ENCODE results near the gene HSPBP1.
A peak's percentile ranks its signal among the peaks of the same experiment; 100 is the strongest.

HSPBP1 gene

DNA sequence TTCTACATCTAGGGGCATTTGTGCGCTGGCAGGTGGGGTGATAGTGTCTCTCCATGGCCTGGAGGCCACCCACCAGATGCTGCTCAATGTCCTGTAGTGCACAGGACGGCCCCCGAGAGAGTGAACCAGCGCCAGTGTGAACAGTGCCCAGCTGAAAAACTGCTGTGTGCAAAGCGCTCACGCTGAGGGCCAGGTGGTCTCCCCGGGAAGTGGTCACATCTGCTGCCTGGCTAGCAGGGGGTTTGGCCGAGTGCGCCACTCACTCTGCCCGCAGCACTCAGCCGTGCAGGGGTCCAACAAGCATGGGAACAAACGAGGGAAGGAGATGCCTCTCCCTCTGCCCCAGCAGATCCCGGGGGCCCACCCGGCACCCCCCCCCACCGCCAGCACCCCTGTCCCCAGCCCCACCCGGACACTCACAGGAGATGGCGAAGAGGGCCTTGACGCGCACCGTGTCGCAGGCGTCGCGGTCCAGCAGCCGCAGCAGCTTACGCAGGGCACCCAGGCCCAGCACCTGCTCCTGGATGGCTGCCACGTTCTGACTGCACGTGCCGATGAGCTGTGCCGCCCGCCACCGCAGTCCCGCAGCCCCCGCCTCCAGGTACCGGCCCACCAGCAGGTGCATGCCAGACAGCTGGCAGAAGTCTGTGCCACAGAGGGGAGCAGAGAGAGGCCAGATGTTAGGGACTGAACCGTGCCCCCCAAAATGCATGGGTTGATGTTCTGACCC, 5.8 kb downstream of the HSPBP1 start:
- DNase-seq = no peak

DNA sequence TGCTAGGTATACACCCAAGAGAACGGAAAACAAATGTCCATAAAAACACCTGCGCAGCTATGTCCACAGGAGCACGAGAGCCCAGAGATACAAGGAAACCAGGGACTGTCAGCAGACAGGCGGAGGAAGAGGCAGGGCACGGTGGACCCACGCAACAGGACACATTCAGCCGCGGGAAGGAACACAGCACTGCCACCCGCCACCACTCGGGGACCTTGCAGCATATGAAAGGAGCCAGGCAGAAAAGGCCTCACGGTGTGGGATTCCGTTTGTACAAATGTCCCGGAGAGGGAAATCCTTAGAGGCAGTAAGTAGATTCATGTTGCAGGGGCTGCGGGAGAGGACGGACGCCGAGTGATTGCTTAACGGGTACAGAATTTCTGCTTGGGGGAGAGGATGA, 7.8 kb downstream of the HSPBP1 start:
- DNase-seq = no peak

- no peak for DNase-seq
Observed at GRCh38 chr19:55270172-55270942, 9.6 kb downstream of the HSPBP1 start.

GRCh38 chr19:55269299-55269698, 10.6 kb downstream of the HSPBP1 start:
- DNase-seq = no peak

- DNase-seq = no peak
Observed at GRCh38 chr19:55266840-55267239, 13.1 kb downstream of the HSPBP1 start.

DNA sequence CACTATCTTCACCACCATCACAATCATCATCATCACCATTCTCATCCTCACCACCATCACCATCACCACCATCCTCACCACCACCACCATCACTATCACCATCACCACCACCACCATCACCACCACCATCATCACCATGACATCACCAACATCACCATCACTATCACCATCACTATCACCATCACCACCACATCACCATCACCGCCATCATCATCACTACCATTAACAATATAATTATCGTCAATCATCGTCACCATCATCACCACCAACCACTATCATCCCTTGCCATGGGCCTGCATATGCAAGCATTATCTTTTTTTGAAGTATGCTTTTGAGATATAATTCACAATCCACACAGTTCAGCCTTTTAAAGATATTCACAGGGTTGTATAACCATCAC, 13.5 kb downstream of the HSPBP1 start:
- no peak for DNase-seq

DNA sequence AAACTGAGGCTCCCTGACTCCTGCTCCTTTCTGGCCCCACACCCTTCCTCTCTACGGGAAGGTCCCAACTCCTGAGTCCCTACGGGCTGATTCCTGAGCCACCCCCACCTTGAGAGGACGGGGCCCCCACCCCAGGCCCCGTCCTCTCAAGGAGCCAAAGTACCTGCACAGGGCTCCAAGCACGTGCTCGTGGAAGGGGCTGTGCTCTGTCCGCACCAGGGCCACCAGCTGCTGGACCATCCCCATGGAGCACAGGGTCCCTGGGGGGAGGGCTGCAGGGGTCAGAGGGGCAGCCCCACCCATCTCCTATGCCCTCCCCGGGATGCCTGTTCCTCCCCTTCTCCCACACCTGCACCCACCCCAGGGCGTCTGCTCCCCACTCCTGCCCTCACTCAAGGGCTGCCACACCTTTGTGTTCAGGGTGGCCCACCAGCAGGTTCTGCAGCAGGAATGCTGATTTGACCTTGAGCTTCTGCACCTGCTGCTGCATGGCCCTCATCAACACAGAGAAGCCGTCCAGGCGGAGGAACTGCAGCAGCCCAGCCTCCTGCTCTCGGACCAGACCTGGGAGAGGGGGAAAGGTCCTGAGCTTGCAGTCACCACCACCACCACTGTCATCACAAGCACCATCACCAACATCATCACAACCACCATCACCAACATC, 14.1 kb downstream of the HSPBP1 start:
- no peak for DNase-seq

DNA sequence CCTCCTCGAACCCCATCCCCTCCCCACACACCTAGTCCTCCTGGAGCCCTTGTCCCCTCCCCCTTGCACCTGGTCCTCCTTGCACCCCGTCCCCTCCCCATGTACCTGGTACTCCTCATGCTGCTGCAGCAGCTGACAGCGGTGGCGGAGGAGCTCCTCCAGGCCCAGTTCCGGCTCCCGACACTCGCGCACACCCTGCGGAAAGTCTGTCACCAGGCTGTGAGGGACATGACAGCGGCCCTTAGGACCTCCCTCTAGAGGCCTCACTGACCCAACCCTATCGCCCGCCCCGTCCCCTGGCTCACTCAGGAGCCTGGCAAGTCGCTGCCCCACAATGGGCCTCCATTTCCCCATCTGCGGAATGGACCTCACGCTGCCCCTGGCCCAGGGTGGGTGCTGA, 14.7 kb downstream of the HSPBP1 start:
- DNase-seq = no peak

GRCh38 chr19:55264531-55264930, 15.4 kb downstream of the HSPBP1 start:
- no peak for DNase-seq

DNA sequence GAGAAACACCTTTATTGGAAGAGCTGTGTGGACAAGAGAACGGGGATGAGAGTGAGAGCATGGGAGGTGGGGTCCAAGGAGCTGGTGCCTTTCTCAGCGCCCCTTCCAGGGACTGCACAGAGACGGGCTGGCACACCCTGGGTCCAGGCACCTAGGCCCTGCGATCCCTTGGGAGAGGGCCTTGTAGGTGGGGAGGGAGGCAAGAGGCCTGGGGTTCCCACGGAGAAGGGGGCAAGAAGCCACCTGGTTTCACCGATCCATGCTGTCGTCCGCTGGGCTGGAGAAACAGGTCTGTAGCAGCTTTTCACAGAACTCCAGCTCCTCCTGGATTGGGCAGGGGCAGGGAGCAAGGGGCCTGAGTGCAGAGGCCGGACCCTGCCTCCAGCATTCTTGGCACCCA, 17.6 kb downstream of the HSPBP1 start:
- DNase-seq = no peak

DNA sequence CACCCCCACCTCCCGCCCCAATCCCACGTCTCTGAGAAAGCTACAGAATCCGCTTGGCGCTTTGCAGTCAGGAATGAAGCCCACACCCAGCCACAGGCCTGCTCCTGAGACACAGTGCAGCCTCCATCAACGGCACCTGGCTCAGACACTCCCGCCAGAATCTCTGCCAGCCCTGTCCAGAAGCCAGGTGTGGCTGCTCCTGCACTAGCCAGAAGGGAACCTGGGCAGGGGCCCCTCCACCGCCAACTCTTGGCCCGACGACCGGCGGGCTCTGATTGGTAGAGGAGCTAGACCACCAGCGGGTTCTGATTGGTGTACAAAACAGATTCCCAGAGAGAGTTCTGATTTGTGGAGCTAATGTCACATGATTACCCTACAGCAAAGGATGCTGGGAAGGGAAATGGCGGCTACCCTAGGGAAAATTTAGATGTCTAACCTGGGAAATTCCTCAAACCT, 18.2 kb downstream of the HSPBP1 start:
- DNase-seq = no peak

- no peak for DNase-seq
Observed at GRCh38 chr19:55259540-55260210, 20.2 kb downstream of the HSPBP1 start.

DNA sequence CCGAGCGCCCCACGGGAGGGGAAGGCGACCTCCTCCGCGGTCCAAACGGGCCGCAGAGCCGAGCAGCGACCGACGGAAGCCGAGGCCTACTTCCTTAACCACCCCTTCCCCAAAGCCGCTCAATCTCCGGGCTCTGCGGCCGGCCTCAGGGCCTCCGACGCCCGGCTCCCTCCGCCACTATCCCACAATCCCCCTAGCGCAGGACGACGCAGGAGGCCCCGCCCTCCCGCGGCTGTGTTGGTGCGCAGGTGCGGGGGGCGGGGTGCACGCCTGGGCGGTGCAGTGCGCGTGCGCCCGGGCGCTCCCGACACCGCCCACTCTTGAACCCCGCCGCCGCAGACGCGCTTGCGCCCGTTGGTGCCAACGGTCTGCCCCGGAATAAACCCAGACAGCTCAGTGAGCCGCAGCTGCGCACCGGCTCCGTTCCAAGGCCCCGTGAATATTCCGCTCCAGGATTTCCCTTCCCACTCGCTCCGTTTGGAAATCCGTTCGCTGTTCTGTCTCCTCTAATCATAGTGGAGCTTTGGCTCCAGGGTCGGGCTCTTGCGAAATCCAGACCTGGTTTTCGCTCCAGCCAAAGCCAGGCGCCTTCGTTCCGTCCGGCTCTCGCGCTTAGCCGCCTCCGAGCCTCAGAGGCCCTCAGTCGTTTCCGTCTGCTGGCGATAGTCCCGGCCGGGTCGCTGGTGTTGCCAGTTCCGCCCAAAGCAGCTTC, 20.9 kb downstream of the HSPBP1 start, which contains the start of gene PPP6R1:
Gene PPP6R1 (minus strand): TSS at position 190 of the 712 bp plus-strand sequence. CDS start 11,914 bp downstream, outside the sequence.
- peak; percentile 91 for DNase-seq

GRCh38 chr19:55258476-55258827, 21.5 kb downstream of the HSPBP1 start:
- no peak for DNase-seq

DNA sequence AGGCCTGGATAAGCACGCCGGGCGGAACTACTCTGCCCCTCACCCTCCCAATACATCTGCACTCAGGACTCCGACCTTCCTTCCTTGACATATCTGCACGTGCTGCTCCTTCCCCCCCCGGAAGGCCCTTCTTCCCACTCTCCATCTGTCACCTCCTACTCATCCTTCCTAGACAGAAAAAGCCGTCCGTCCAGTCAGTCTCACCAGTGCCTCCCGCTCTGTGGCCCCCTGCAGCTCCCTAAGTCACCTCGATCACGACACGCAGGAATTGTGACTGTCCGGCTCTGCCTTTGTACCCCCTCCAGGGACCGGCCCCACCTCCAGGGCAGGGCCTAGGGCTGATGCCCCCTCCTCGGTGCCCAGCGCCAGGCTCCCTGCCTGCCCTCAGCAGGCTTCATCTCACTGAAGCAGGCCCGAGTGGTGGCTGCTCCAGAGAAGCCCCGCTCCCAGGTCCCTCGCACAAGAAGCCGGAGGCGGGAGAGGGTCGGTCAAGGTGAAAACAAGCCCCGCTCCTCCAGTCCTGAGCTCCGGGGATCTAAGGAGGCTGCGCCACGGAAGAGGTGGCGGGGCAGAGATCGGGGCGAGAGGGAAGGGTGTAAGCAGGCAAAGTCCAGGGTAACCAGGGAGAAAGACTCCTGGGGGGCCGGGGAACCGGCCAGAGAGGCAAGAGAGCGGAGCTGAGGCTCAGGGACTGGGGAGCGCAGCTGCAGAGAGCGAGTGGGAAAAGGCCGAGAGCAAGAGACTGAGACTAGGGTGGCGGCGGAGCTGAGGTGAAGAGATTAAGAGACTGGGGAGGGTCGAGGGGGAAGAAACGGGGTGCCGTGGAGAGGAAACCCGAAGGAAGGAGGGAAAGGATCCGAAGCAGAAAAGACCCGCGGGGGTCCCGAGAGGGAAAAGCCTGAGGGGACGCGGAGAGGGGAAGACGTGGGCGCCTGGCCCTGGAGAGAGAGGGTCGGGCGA, 22.2 kb downstream of the HSPBP1 start:
- DNase-seq = no peak

DNA sequence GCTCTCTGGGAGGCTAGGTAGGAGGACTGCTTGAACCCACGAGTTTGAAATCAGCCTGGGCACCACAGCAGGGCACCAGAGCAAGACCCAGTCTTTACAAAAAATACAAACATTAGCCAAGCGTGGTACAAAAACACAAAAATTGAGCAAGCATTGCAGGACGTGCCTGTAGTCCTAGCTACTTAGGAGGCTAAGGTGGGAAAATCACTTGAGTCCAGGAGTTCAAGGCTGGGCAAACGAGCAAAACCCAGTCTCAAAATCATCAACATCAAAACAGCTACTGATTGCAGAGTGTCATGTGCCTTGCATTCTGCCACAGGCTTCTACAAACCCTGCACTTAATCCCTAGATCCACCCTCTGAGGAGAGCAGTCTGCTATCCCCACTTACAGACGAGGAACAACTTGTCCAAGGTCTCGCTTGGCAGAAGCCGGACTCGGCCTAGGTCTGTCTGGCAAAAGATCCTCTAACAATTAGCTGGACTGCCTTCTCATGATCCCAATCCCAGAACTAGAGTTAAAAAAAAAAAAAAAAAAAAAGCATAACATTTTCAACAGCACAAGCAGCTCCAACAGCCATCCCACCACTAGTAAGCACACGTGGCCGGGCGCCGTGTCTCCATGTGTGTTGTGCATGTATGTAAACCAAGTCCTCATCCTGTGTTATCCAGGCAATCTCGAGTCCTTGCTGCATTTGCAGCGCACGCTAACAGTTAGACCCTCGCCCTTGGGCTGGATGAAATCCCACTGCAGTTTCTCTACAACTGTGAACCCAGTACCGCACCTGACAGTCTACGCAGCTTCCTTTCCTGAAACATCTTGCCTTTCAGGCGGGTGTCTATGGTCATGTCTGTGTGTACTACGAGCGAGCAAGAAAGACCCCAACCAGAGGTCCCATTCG, 23.1 kb downstream of the HSPBP1 start:
- DNase-seq = no peak

- DNase-seq = no peak
Observed at GRCh38 chr19:55255618-55256423, 24.1 kb downstream of the HSPBP1 start.

DNA sequence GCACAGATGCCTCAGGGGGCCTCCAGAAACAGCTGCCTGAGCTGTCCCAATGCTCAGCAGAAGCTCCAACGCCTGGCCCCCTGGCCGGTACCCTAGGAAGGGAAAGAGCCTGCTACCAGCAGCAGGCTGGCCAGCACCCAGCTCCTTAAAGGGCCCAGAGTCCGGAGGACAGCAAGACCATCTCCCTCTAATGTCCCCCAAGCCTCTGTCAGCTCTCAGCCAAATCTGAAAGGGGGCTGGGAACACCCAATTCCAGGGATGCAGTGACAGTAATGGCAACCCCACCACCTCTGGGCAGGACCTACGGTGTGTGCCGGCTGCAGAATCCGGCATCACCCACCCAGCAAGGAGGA, 25.3 kb downstream of the HSPBP1 start:
- DNase-seq = no peak

DNA sequence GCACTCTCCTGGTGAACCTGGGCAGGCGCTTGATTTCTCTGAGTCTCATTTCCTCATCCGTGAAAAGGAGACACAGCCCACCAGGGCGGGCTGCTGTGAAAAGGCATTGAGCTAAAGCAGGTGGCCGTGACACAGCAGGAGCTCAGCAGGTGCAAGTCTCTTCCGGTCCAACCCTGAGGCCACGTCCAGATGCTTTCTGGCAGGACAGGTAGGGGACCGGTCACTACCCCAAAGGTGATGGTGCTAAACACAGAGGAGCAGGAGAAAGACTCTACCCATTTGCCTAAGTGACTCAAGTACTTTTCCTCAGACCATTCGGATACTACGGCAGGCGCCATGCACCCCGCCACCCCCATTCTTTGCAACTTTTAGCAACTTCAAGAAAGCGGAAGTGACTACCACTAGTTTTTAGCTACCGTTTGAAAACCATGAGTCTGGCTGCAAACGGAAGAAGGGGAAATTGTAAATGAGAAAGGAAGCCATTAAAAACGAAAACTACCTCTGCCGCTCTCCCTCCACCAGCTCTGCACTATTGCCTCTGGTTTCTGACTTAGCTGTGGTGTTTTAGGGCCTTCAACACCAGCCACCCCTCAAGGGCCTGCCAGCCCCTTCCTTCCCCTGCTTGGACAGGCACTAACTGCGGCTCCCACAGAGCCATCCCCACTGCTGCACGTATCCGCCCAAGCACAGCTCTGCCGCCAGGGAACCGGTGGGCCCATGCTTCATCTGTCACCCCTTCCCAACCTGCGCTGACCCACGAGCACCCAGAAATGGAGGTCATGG, 25.9 kb downstream of the HSPBP1 start:
- no peak for DNase-seq
